Myocyte (in vitro differentiated cells): ENCODE measurements around the gene OR6B2. TPM values are rescaled to one million over a fixed set of nuclear protein-coding genes. Genes with fewer than 3 reads are reported as not detected.

Experiments used
- DNase-seq: peaks from one replicate; pipeline ENCODE4 v3.0.0-alpha.2; 2012; ENCODE audit warnings: low read depth
- total RNA-seq: library from RNA; depleted of rRNA; stranded (reverse); fragments of >200 nt; gene quantifications from 2 replicates; pipeline ENCODE4 v1.2.3, GENCODE V29; 2014

The OR6B2 gene
- total RNA-seq, 1 donor from 2014 or later: not detected

GRCh38 chr2:239983004-239983778 is 47.0 kb downstream of the OR6B2 start:
- DNase-seq: peak; percentile 26

Other genes starting within 250 kb of the OR6B2 start
- gene NDUFA10, start 5.1 kb downstream of the OR6B2 start, total RNA-seq: 212 and 255 TPM in 2 replicates
- not detected in 2 replicates for gene OR6B3, start 23.1 kb upstream of the OR6B2 start, total RNA-seq
- 61.9 and 134 TPM in 2 replicates for gene COPS9, start 105.9 kb upstream of the OR6B2 start, total RNA-seq
- not detected in 2 replicates for gene OTOS, start 110.2 kb upstream of the OR6B2 start, total RNA-seq